Thyroid gland (tissue), 4 donors: ENCODE data around the gene SMURF1. TPM values are rescaled to one million over a fixed set of nuclear protein-coding genes. Genes with fewer than 3 reads are reported as not detected.

ENCODE experiments used
- DNase-seq, 2 donors: peaks; one replicate each; pipeline ENCODE4 v3.0.0-alpha.2; 2019
- H3K27ac ChIP-seq, 3 donors: fragments of 200-600 bp; sonication (generic); 1 replicate in 2 of 3; 2 replicates in 1 of 3; pipeline ENCODE4 v1.5.1; 2016 to 2019; ENCODE audit warnings: mild to moderate bottlenecking in 1 of 3, moderate library complexity in 1 of 3
- H3K27me3 ChIP-seq: fragments of 200-600 bp; sonication (generic); one replicate; pipeline ENCODE4 v1.5.1; 2019
- H3K36me3 ChIP-seq, 2 donors: fragments of 200-600 bp; sonication (generic); one replicate each; pipeline ENCODE4 v1.5.1; 2016 to 2019
- H3K4me1 ChIP-seq, 2 donors: fragments of 200-600 bp; sonication (generic); one replicate each; pipeline ENCODE4 v1.5.1; 2017 to 2019
- H3K4me3 ChIP-seq, 3 donors: fragments of 200-600 bp; sonication (generic); replicated peaks in 1 of 3; 1 replicate in 2 of 3; 2 replicates in 1 of 3; pipeline ENCODE4 v1.5.1; 2016; ENCODE audit warnings: mild to moderate bottlenecking in 1 of 3
- H3K9me3 ChIP-seq: fragments of 200-600 bp; sonication (generic); one replicate; pipeline ENCODE4 v1.5.1; 2017
- POLR2A ChIP-seq, 2 donors: fragments of 450-650 bp; IDR thresholded peaks; one replicate each; pipeline ENCODE4 v1.6.1; 2017; ENCODE audit warnings: antibody characterized with exemption in 2 of 2, mild to moderate bottlenecking in 2 of 2, moderate library complexity in 1 of 2
- WGBS, 2 donors: methylation state at CpG; one replicate each; pipeline ENCODE4 v1.1.5; 2017; 5-methylcytosine and 5-hydroxymethylcytosine counted together
- intact Hi-C: fragments of 100-400 bp; cut with DNase I; formaldehyde crosslinking; loops from one replicate; pipeline ENCODE4 v1.15.1; 2023
- total RNA-seq, 4 donors: library from RNA; depleted of rRNA; stranded (reverse); fragments of >200 nt; gene quantifications; one replicate each; pipeline ENCODE4 v1.2.3, GENCODE V29; 2016
- TF ChIP-seq, protein P1 (sequence below), 6 experiments: fragments of 200-600 bp in 3 of 6; fragments of 450-650 bp in 3 of 6; sonication (generic) in 3 of 6; IDR thresholded peaks; one replicate each; pipeline ENCODE4 v1.5.1; 2016 to 2019; ENCODE audit warnings: antibody characterized with exemption in 6 of 6, mild to moderate bottlenecking in 2 of 6, inconsistent platforms in 1 of 6, moderate library complexity in 1 of 6

SMURF1 gene
- total RNA-seq, 4 donors from 2014 or later, result 13.9 to 20.6 (median 16.7) TPM

DNA sequence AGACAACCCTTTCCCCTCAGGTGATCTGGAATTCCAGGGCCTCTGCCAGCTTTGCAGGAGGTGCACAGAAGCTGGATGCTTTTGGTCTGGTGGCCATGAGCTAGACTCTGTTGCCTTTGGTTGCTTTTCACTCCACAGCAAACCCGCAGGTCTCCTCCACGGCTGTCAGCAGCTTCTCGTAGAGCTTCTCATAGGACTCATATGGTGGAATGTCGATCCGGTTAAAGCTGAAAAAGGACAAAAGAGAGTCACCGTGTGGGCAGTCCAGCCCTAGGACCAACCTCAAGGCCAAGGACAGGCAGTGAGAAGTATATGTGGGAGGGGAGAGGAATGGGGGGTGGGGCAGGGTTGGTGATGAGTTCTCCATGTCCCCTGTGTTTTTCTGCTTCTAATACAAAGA lies 113.5 kb downstream of the SMURF1 start:
- no peaks in the 10 kb centered on the region for H3K27me3 ChIP-seq
- no peak for TF ChIP-seq POLR2A (IDR thresholded peaks at IDR 0.05)
- TF ChIP-seq, protein P1, sequence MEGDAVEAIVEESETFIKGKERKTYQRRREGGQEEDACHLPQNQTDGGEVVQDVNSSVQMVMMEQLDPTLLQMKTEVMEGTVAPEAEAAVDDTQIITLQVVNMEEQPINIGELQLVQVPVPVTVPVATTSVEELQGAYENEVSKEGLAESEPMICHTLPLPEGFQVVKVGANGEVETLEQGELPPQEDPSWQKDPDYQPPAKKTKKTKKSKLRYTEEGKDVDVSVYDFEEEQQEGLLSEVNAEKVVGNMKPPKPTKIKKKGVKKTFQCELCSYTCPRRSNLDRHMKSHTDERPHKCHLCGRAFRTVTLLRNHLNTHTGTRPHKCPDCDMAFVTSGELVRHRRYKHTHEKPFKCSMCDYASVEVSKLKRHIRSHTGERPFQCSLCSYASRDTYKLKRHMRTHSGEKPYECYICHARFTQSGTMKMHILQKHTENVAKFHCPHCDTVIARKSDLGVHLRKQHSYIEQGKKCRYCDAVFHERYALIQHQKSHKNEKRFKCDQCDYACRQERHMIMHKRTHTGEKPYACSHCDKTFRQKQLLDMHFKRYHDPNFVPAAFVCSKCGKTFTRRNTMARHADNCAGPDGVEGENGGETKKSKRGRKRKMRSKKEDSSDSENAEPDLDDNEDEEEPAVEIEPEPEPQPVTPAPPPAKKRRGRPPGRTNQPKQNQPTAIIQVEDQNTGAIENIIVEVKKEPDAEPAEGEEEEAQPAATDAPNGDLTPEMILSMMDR (IDR thresholded peaks at IDR 0.05), result no peak
- no peak for DNase-seq
- intact Hi-C loops, result no loop called here
- H3K4me1 ChIP-seq, result no peaks in the 10 kb centered on the region
- H3K27ac ChIP-seq, result peak overlapping the region; percentile 36 to 58 (median 38)
- H3K4me3 ChIP-seq, result no peak overlapping the region
- 91 to 96% methylated on average over 6 of the region's 6 CpGs for WGBS, 2 donors
- peaks cover 51 to 61% of the 10 kb centered on the region in 2 donors for H3K36me3 ChIP-seq
- H3K9me3 ChIP-seq, result no peaks in the 10 kb centered on the region

DNA sequence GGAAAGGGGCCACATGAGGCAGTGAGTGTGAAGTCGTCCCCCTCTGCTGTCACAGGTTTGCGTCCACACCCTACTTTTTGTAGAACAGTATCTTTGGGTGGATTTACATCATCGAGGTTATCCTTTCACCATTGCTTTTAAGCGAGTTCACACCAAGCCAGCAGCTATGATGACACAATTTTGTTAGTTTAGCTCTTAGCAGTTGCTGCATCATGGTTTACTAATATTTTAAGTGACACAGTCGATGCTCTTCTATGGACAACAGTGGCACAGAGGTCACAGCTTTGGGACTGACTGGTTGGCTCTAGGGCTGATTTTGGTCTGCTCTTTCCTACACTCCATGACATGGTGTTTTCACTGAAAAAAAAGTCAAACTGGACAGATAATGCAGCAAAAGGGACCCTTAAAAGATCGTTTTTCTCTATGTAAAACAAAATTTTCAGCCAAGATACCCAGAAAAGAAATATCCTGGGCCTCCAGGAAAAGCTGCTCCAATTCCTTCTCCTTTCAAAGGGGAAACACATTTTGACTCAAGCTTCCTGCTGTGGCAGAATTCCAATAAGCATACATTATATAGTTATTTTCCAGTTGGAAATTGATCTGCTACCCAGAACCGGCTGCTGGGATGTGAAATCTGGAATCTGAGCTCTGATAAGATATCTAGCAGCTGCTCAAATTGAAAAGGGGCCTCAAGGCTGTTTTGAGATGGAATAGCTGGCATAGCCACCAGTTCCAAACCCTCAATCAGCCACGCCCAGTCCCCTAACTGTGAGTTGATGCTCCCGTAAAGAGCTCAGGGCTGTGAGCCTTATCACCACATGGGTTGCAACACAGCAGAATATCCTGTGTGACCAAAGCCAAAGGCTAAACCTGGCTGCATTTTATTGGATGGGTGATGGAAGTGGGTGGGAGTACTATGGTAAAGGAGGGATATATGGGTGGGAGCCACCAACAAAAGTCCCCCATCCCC lies 114.2 kb downstream of the SMURF1 start:
- no peak overlapping the region for H3K4me3 ChIP-seq
- peak overlapping the region; percentile 36 to 58 (median 38) for H3K27ac ChIP-seq
- DNase-seq, result no peak
- WGBS, 2 donors, result 86 to 93% methylated on average over 9 of the region's 9 CpGs
- H3K36me3 ChIP-seq, result peaks cover 44 to 54% of the 10 kb centered on the region in 2 donors
- intact Hi-C loops, result no loop called here
- H3K27me3 ChIP-seq, result no peaks in the 10 kb centered on the region
- TF ChIP-seq POLR2A (IDR thresholded peaks at IDR 0.05), result no peak
- TF ChIP-seq, protein P1 (IDR thresholded peaks at IDR 0.05), result no peak
- H3K9me3 ChIP-seq, result no peaks in the 10 kb centered on the region
- H3K4me1 ChIP-seq, result no peaks in the 10 kb centered on the region

DNA sequence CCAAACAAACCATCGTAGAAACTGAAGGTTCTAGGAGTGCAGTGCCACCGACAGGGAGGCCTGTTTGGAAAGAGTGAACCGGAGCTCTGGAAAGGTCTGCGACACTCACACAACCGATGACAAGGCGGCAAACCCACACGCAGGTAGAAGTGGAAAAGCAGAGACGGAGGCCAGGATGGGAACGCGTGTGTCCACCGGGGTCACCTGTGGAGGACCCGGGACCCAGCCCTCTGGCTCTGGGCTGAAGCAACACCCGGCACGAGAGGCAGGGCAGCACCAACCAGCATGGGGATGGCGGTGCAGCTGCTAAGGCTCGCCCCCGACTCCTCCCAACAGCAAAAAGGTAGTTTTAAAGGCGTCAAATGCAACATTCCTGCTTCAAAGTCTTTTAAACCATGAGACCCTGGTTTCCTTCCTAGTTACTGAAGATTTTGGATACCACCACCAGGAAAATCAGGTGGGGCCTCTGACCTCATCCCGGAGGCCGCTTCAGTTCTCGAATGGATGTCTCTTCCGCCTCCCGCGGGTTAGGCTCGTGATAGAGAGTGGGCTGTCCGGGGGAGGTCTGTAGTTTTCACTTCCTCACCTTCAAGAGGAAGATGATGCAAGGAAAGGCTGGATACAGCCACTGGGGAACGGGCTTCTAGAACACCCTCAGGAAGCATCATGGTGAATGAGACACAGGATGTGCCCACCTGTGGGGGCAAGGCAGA lies 115.5 kb downstream of the SMURF1 start:
- intact Hi-C loops, result no loop called here
- 96 to 97% methylated on average over 27 of the region's 27 CpGs for WGBS, 2 donors
- Histone ChIP-seq H3K27ac (no peak overlapping the region), H3K4me1 (no peaks in the 10 kb centered on the region), H3K4me3 (no peak overlapping the region), H3K9me3 (no peaks in the 10 kb centered on the region), H3K27me3 (no peaks in the 10 kb centered on the region), H3K36me3 (peaks cover 32 to 50% of the 10 kb centered on the region in 2 donors)
- no peak for DNase-seq
- TF ChIP-seq, protein P1 (IDR thresholded peaks at IDR 0.05), result no peak
- TF ChIP-seq POLR2A (IDR thresholded peaks at IDR 0.05), result no peak

DNA sequence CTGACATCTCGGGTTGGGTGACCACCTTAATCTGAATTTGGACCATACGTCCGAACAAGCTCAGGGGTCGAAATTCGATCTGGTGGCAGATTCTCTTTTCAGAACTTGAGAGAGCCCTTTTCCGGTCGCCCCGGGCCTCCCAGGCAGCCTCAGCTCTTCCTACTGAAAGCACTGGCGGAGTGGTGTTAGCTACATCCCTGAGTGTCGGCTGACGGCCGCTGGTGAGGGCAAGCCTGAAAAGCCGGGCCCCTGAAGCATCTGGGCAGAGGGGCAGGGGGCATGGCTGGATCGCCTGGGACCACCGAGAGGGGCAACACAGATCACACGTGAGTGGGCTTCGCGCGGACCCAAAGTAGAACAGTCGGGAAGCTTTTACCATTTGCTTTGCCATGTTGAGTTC lies 116.1 kb downstream of the SMURF1 start:
- H3K9me3 ChIP-seq, result no peaks in the 10 kb centered on the region
- intact Hi-C loops, result no loop called here
- WGBS, 2 donors, result 94 to 97% methylated on average over 17 to 19 of the region's 20 CpGs
- H3K4me1 ChIP-seq, result no peaks in the 10 kb centered on the region
- no peak for TF ChIP-seq POLR2A (IDR thresholded peaks at IDR 0.05)
- TF ChIP-seq, protein P1 (IDR thresholded peaks at IDR 0.05), result no peak
- no peak overlapping the region for H3K27ac ChIP-seq
- peaks cover 26 to 44% of the 10 kb centered on the region in 2 donors for H3K36me3 ChIP-seq
- no peak for DNase-seq
- H3K4me3 ChIP-seq, result no peak overlapping the region
- no peaks in the 10 kb centered on the region for H3K27me3 ChIP-seq
